CD4-positive, alpha-beta T cell treated with Interleukin-17A for 4 hours (primary cell): ENCODE measurements around the gene BAG1.

Experiments used
- DNase-seq: peaks from one replicate; pipeline ENCODE4 v3.0.0-alpha.2; 2020; ENCODE audit warnings: mixed read lengths

Gene BAG1

DNA sequence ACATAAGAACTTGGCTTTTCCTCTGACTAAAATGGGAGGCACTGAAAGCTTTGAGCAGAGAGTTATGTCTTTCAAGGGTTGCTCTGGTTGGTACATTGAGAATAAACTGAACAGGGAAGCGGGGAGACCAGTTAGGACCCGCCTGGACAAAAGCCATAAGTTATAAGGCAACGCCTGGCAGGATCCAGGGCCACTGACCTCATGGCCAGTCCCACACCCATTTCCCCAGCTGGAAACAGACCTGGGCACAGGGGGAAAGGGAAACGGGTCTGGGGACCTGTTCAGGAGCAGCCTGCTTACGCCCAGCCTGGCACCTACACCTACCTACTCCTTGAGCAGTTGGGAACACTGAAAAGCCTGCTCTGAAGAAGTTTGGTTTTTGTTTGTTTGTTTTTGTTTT, 23.2 kb downstream of the BAG1 start:
- DNase-seq, result no peak

DNA sequence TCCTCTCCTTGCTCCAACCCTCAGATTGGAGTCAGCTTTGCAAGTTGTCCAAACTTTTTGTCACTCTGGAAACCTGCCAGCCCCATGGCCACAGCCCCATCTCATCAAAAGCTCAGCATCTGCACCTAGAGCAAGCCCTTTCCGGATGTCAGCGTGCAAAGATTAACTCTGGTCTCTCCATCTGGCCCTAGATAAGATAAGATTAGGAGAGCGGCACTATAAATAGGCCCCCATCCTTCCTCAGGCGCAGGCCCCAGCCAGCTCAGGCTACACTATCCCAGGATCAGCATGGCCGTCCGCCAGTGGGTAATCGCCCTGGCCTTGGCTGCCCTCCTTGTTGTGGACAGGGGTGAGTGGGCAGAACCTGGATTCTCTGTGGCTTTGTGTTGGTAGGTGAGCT, 24.6 kb downstream of the BAG1 start, which contains the start of gene SPINK4:
TSS of gene SPINK4 (plus strand) at position 247 of the 400 bp plus-strand sequence. CDS start at position 289, 42 bp downstream.
- no peak for DNase-seq

DNA sequence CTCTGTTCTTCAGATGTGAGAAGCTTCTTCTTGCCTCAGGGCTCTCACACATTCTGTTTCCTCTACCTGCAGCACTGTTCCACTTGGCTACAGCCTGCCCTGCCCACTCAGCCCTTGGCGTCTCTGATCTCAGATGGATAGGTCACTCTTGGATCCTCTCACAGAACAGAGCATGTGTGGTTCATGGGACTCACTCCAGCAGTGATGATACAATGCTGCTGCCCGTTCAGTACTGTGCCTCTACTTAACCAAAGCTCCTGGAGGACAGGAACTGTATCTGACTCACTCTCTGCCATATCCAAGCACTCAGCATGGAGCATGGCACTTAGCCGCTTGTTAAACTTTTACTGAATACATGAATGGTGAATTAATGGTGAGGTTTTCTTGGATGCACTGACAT, 27.9 kb downstream of the BAG1 start:
- no peak for DNase-seq

DNA sequence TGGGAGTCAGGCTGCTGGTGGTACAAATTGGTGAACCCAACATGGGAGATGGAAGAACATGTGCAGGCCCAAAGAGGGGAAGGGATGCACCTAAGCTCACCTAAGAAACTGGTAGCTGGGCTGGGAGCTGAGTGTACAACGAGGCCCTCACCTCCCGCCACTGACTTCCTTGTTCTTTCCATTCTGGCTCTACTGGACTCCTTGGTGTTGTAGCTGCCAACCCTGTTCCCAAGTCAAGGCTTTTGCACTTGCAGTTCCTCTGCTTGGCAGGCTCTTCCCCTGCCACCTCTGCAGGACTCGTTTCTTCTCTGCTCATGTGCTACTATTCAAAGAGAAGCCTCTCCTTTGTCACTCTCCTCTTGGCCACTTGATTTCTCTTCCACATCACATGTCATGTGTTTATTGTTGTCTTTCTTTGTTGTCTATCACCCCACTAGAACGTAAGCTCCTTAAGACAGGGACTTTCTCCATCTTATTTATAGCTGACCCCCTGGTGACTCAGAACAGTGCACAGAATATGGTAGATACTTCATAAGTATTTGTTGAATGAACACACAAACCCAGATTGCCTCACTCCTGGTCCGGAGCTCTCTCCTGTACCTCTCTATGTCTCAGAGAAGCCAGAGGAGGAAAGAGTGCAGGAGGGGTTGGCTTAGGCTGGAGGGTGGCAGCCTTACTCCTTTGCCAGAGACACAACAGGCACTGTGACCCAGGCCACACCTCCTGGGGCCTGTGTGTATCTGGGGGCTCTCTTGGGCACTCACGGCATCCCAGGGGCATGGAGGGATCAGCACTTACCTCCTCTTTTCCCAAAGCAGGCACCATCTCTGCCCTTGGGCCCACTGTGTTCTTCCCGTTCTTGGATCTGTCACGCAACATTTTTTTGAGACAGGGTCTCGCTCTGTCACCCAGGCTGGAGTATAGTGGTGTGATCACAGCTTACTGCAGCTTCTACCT, 29.7 kb downstream of the BAG1 start:
- no peak for DNase-seq

DNA sequence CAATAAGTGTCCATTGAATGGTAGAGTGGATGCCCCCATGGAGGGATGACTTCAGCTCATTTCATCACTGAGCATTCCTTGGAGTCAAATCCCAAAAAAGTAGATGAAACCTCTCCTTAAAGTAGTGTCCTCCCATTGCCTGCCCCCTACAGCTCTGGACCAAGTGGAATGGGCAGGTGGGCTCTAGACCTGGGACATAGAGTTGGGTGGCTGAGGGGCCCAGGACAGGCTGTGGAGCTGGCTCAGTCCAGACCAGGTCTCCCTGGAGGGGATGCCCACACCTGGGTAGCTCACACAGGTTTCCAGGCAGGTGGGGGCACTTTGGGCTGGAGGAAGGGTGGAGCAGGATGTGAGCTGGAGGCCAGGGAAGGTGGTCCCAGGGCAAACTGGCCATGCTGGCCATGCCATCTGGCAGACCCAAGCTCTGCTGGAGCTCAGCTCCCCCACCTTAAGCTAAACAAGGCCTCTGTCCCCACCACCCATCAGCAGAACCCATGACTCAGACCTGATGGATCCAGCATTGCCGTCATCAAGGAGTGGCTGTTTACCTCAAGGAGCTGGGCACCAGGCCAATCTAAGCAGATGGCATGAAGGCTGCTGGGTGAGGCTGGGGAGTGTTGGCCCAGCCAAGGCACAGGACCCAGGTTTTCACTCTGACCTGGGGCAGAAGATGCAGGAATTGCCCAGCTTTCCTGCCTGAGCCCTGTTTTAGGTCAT, 30.7 kb downstream of the BAG1 start:
- no peak for DNase-seq

DNA sequence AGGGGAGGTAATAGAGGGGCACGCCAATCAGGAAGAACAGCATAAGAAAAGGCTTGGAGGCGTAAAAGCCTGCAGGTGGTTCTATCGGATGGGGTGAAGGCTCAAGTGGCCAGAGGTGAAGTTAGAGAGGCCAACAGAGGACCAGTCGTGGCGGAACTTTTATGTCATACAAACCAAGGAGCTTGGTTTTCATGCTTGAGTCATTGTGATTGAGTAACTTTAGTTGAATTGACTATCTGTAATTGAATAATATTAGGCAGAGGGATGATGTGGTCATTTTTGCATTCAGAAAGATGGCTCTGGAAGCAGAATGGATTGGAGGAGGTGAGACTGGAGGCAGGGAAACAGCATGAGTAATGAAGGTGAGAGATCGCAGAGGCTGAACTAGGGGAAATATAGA, 31.7 kb downstream of the BAG1 start:
- no peak for DNase-seq

DNA sequence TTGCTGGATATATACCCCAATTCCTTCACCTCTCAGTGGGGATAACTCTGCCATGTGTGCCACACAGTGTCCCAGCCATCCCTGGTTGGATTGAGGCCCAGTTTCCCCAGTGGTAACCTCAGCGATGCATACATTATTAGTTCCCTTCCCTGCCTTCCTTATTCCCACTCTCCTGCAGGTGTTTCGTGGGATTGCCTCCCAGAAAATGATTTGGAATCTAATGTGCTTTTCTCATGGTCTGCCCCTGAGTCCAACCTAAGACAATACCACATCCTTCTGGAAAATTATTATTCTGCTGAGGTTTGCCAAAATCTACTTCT, 32.9 kb downstream of the BAG1 start:
- no peak for DNase-seq

DNA sequence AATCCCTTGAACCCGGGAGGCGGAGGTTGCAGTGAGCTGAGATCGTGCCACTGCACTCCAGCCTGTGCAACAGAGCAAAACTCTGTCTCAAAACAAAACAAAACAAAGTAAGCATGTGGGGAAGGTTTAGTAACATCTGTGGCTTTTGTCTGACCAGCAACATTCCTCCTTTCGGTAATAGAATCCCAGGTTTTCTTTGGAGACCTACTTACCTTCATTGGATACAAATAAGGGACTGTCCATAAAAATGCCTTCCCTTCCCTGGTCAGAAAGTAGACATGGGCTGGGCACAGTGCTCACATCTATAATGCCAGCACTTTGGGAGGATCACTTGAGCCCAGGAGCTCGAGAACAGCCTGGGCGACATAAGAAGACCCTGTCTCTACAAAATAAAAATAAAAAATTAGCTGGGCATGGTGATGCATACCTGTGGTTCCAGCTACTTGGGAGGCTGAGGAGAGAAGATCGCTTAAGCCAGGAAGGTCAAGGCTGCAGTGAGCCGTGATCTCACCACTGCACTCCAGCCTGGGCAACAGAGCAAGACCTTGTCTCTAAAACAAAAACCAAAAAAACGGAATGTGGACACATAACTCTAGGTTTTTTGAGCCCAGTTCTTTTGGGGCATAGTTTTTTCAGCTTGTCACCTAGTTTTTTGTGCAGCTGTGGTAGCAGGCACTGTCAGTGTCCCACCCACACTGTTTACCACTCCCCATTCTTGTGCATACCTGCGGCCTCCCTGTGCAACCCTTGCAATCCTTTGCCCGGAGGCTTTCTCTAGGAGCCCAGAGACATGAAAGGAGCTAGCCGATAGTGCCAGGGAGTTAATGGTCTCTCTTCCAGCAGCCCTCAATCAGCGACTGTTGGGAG, 33.5 kb downstream of the BAG1 start:
- DNase-seq, result no peak

DNA sequence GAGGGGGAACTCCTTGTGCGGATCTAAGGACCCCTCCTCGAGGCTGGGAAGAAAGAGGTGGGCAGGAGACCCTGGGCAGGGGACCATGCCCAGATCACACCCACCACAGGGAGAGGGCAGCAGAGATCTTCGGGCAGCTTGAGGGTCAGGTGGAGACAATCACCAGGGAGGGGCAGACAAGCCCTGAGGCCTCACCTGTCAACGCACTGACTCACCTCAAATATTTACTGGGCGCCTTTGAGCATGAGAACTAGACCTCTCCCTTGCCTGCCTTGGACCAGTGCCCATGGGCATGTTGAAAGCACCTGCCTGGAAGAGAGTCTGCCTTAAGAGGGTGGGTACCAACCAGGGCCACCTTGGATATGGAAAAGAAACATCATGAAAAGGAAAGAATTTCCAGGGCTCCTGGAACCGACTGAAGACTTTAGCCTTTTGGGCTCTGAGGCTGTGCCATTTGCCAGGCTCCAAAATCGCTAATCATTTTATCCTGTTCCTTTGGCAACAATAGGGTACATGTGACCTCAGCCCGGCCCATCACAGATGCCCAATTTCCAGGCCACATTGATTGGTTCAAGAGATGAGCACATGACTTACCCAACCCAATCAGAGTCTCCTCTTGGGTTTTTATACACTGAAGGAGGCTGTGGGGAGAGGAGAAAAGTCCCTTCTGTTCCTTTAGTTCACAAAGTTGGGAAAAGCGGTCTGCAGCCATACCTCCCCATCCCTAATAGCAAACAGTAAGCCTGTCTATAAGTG, 35.0 kb downstream of the BAG1 start:
- DNase-seq, result no peak

DNA sequence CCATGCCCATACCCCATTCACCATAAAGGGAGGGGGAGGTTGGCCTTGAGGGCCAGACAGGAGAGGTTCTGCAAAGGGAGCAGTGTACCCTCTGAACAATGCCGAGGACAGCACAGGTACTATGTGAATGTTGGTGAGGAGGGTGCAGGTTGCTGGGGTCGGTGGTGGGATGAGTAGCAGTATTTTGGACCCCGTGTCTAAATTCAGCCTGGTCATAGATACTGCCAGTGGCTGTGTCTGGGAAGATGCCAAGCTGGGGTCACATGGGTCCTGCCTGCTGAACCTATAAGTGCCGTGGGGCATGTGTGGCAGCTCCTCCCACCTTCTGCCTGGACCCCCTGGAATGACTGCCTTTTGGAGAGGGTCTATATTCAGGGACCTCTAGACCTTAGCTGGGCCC, 35.9 kb downstream of the BAG1 start:
- DNase-seq, result no peak

DNA sequence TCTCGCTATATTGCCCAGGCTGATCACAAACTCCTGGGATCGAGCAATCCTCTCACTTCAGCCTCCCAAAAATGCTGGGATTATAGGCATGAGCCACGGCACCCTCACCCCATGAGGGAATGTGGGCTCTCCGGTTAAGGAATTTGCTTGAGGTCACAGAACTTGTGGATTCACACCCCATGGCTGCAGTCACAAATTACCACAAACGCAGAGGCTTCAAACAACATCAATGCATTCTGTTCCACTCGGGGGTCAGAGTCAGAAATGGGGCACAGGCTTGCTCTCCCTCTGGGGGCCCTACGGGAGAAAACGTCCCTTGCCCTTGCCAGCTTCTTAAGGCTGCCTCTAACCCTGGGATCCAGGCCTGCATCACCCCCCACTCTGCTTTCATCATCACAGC, 36.8 kb downstream of the BAG1 start:
- no peak for DNase-seq

DNA sequence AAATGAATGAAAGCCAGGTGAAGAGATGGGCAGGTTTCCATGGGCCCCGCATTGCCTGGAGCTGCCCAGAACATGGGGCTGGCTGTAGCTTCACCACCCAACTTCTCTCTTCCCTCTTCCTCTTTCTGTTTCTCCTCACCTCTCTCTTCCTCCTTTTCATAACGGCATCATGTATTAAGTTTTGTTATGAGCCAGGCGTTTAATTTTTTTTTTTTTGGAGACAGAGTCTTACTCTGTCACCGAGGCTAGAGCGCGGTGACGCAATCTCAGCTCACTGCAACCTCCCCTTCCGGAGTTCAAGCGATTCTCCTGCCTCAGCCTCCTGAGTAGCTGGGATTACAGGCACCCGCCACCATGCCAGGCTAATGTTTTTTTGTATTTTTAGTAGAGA, 37.5 kb downstream of the BAG1 start:
- DNase-seq, result no peak

DNA sequence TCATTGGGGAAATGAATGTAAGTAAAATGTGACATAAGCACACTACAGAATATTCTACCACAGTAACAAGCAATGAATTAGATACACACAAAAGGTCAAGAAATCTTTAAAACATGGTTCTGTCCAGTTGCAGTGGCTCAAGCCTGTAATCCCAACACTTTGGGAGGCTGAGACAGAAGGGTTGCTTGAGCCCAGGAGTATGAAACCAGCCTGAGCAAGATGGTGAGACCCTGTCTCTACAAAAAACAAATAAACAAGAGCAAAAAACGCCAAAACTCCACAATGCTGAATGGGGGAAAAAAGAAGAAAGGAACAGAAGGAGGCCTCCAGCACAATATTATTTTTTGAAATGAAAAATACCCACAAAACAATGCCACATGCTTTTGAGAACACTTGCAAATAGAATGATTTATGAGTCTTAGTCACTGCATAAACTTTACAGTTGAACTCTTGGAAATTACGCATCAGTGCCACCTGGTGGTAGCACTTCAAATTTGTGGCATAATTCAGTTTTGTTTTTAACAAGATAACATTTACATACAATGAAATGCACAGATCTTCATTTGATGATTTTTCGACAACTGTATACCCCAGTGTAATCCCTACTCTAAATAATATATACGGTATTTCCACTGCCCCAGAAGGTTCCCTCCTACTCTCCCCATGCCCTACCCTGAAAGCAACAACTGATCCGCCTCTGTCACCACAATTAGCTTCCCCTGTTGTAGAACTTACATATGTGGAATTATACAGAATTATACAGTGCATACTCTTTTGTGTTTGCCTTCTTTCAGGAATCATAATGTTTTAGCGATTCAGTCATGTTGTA, 39.0 kb downstream of the BAG1 start:
- peak; percentile 82 for DNase-seq

DNA sequence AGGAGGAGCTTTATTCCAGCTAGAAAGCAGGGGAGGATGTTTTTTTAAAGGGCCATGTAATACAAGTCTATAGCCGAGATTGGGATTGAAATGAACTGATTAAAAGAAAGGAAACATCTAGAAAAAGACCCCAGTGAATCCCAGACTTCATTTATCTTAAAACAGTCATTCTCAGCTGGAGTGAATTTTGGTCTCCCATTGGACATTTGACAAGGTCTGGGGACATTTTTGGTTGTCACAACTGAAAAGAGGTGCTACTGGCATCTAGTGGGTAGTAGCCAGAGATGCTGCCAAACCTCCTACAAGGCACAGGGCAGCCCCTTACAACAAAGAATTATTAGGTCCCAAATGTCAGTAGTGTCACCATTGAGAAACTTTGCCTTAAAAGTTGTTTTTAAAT, 40.8 kb downstream of the BAG1 start:
- DNase-seq, result no peak

DNA sequence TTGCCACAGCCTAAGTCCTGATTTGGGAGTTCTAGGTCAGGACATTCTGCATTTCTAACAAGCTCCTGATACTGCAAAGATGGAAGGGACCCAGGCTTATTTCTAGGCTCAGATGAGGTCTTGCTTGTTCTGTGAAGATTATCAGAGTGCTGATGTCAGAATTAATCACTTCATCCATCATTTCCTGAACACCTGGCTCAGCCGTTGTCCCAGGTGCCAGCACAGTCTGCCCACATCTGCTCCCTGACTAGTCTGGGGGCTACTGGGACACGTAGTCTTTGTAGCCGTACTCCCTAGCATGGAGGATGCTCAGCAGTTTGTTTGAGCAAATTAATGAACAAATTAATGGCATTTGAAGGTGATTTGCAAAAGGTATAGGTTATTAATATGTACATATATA, 42.5 kb downstream of the BAG1 start:
- DNase-seq, result no peak

DNA sequence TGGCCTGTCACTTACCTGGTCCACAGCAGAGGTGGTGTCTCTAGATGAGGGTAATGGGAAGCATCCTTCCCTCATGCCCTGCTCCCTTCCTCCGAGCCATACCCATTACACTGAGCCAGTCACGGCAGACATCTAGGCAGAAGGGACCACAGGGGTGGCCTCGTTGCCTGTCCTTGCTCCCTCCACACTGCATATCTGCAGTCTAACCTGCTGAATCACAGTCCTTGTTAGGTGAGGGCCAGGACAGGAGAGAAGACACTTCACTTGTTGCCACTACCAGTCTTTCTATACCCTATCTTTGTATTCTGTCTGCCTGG, 43.0 kb downstream of the BAG1 start:
- no peak for DNase-seq

DNA sequence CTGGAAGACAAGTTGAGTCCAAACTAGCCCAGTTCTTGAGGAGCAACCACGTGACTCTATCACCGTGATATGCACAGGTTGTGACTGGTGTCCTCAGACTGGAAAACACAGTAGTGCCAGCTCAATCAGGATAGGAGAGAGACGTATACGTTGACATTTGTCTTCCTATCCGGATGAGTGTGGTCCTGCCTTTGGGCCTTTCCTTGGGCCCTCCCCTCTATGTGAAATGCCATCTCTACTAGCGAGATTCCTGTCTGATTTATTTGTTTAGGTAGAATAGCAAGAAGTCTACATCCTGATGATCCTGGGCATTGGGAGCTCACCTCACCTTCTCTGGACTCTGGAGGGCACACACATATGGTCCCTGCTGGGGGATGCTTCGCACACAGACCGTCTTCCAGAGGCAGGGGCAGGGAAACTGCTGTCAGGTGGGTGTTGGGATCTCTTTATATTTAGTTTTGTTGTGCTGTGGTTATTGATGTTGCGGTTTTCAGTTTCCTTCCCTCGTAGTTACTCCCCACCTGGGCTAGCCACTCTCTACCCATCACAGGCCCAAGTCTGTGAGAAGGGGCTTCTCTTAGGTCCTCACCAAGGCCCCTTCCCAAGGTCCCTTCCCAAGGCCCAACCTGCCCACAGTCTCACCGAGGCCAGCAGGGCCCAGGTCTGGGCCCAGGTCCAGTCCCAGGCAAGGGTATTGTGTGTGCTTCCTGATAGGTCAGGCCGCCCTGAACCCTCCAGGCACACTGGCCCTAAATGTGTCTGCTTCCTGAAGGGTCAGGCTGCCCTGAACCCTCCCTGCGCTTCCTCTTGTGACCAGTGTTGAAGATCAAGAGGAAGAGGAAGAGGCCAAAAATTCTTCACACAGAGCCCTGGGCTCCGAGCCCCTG, 43.6 kb downstream of the BAG1 start:
- no peak for DNase-seq

DNA sequence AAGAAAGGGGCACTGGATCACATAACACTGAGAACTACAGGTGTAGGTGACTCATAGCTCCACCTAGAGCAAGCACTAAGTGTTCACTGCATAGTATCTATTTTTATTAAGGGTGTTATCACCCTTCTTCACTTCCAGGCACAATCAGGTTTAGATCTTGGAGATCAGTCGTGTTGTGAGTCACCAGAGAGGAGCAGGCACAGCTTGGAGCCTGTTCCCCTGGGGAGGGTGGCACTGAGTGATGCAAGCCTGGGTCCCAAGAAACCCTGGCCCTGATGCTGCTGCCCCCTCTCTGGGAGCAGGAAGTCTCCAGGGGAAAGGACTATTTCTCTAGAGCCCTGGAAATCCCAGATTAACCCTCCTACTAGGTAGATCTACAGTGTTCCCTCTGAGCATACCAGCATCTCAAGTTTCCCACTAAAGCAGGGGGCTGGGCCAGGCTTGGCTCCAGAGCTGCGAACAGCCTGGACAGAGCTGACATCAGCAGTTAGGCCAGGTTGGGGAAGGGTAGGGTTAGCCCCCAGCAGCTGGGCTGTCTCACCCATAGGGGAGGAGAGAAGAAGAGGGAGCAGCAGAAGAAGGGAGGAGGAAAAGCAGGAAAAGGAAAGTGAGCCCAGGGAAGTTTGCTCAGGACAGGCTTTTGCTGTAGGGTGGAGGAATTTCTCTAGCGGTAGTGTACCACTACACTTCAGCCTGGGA, 52.7 kb downstream of the BAG1 start:
- DNase-seq, result no peak

DNA sequence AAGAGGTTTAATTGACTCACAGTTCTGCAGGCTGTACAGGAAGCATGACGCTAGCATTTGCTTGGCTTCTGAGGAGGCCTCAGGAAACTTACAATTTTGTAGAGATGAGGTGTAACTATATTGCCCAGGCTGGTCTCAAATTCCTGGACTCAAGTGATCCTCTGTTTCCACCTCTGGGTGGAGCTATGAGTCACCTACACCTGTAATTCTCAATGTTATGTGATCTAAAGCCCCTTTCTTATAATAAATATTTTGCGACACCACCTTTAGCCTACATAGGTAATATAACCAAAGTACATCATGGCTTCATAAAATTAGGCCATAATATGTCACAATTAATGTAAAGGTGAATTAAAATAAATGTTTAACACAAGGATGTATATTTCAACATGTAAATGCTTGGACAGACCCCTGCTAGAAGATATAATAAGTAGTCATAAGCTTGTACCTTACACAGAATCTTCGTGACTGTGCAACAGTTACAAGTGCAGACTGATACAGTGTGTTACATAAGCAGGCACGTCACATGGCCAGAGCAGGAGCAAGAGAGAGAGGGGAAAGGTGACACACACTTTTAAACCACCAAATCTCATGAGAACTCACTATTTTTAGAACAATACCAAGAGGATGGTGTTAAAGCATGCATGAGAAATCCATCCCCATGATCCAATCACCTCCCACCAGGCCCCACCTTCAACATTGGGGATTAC, 54.3 kb downstream of the BAG1 start:
- no peak for DNase-seq
